ENCODE data around the gene SPINK1.
"Not testable (repeated sequence)": the region's sequence is repeated elsewhere in the genome, so short reads cannot be mapped to it uniquely, and the experiment has no call there.

SPINK1 gene

GRCh38 chr5:147854894-147855773 lies 23.7 kb upstream of the SPINK1 start:
- no peak for DNase-seq (ENCODE audit: low read depth)

DNA sequence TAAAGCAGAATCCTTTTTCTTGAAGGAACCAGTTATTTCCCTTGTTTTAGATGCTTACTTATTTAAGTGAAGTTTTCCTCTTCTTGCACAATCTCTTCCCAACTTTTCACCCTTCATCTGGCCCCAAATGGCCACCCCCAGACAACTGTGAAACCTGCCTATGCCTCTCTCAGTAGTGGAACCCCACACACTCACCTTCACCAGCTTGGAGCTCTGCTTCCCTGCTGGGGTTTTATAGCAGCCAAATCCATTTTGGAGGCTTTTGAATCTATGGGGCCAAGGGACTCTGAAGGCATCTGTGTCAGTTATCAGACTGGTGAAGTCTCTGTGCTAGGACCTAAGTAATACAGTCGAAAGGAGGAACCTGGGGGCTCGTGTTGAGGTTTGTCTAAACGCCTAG lies 22.9 kb upstream of the SPINK1 start:
- DNase-seq (ENCODE audit: low read depth) = no peak

DNA sequence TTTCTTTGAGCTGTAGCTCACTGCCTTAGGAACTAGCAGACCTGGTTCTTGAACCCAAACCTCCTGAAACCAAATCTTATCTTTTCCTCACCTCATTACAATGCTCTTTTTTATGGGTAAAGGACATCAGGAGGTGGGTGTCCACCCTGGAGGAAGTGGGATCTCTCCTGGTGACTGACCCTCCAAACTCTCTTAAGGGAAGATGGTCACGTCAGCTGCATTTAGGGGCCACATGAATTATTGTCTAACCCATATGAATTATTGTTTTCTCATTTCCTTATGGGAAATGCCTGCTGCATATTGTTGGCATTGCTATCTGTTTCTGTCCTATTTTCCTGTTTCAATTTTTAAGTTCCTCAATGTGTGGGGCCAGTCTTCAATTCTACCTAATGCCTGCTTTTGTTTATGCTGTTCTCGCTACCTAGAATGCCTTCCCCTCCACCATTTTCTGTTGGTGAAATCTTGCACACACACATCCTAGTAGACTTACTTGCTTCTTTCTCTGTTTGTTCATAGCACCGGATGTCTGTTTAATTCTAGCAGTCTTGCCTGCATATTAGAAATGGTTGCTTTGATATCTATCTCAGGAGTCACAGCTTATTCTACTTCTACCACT lies 22.0 kb upstream of the SPINK1 start:
- DNase-seq (ENCODE audit: low read depth) = no peak

DNA sequence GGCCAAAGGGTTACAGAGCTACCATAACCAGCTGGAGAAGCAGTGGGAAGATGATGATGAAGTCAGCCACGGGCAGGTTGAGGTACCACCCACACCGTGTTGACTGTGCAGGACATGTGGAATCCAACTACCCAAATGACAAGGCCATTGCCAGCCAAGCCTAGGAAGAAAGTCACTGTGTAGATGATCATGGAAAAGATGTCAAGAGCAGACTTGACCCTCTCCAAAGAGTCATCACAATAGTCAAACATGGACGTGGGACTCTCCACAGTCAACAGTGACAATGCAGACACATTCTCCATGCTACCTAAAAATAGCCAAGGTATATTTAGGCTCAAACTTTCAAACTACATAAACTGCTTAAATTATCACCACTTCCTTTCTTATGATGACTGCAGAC lies 20.9 kb upstream of the SPINK1 start:
- DNase-seq (ENCODE audit: low read depth) = no peak

DNA sequence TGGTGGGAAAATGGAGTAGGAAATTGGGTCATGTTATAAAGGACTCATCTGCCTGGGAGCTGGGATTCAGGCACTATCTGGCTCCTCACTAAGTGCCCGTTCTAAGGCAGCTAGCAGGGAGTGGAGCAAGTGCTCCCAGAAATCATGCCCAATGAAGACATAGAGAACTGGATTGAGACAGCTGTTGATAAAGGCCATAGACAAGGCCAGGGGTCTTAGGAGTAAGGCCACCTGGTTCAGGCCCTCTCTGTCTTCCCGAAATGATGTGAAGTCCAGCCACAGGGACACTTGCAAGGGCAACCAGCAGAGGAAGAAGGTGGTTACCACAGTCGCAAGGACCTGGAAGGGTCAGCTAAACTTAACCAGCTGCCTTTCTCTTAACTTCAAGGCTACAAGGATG lies 20.1 kb upstream of the SPINK1 start:
- DNase-seq (ENCODE audit: low read depth) = no peak

- no peak for DNase-seq (ENCODE audit: low read depth)
Measured at GRCh38 chr5:147849226-147849625, 17.8 kb upstream of the SPINK1 start.

GRCh38 chr5:147845618-147846017 lies 14.1 kb upstream of the SPINK1 start:
- no peak for DNase-seq (ENCODE audit: low read depth)

DNA sequence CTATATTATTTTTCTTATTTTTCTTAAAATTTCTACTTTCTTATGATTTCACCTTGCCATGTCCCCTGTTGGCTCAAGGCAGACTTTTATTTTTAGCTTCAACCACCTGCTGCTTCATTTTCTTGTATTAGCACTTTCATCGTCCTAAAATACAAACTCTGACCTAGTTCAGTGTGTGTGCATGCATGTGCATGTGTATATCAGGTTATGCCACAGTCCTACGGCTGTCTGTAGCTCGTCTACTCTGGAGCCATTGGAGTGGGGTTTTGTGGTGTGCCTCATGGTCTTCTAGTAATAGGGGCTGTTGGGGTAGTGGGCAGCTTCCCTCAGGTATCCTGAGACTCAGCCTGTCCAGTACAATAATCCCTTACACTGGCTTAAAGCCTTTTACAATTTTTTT lies 13.4 kb upstream of the SPINK1 start:
- no peak for DNase-seq (ENCODE audit: low read depth)

GRCh38 chr5:147842869-147843268 lies 11.4 kb upstream of the SPINK1 start:
- DNase-seq (ENCODE audit: low read depth) = no peak

DNA sequence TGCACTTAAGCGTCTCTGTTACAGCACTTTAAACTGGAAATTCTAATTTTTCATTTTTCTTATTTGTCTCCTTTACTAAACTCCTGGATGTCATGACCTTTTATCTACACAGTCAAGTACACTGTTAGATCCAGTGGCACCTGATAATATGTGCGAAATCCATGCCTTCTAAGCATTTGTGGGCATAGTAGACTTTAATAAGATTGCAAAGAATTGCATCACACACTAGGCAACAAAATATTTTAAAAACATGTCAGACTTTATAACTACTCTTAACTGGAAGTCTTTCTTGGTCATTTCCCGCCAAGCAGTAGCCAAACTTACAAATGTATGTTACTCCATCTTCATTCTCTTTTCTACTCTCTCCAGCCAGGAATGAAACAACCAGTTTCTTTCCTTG lies 5.0 kb upstream of the SPINK1 start:
- DNase-seq (ENCODE audit: low read depth) = no peak

DNA sequence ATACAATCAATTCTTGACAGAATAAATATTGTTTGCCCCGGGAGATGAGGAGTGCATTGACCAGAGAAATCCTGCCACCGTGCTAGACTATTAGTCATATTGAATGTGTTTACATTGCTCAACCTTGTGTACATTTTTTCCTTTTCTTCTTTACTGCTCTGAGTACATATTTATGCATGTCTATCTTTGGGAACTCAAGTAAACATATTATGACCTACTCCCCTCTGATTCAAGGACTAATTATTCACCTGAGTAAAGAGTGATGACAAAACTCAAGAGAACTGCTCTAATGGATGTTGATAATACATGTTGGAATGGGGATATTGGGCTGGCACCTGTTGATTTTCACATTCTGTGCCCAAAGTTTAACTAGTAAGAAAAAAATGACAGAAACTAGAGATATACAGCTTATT lies 3.9 kb upstream of the SPINK1 start:
- DNase-seq (ENCODE audit: low read depth) = no peak

- no peak for DNase-seq (ENCODE audit: low read depth)
Measured at GRCh38 chr5:147832541-147832940, 1.1 kb upstream of the SPINK1 start.

DNA sequence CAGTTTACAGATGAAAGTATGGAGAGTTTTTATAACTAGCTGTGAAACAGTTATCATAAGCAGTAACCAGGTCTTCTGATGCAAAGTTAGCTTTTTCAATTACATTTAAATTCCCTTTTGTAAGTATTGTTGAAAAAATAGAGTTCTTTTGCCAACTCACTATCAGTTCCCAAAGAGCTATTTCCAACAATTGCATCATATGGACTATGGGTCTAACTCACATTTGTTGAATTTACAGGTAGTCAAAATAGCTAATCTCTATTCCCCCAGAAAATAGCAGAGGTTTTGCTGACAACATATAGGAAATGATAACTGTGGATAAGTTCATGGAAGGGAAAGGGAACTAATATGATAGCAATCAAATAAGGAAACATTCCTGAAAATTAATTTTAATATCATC lies 1.4 kb downstream of the SPINK1 start:
- no peak for DNase-seq (ENCODE audit: low read depth)

DNA sequence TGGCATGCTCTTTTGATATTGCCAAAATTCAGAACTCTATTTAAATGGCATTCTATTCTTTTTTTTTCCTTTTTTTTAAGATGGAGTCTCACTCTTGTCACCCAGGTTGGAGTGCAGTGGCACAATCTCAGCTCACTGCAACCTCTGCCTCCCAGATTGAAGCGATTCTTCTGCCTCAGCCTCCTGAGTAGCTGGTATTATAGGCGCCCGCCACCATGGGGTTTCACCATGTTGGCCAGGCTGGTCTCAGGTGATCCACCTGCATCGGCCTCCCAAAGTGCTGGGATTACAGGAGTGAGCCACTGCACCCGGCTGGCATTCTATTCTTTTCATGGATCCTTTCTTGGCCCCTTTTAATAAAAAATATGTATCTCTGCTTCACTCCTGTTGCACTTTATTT lies 4.5 kb downstream of the SPINK1 start:
- not testable (repeated sequence) for DNase-seq (ENCODE audit: low read depth)

DNA sequence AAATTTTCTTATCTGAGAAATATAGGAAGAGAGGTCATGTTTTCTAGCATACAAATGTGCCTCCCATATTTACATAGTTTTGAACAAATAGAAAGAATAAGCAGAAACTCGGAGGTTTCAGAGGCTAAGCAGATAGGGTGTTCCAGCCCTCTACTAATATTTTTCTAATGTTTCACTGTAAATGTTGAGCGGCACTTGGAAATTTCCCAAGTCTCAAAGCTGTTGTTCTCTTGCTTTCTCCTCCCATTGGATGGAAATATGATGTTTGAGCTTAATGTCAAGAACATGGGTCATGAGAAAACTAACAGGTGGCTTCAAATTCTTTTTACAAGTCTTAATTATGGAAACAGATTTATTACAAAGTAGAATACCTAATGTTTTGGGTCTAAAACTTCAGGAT lies 5.1 kb downstream of the SPINK1 start:
- no peak for DNase-seq (ENCODE audit: low read depth)

- peak; percentile 46 for DNase-seq (ENCODE audit: low read depth)
Measured at GRCh38 chr5:147822686-147823491, 8.6 kb downstream of the SPINK1 start.

- not testable (repeated sequence) for DNase-seq (ENCODE audit: low read depth)
Measured at GRCh38 chr5:147822222-147822621, 9.2 kb downstream of the SPINK1 start.

- DNase-seq (ENCODE audit: low read depth) = no peak
Measured at GRCh38 chr5:147821766-147822165, 9.7 kb downstream of the SPINK1 start.

GRCh38 chr5:147819261-147819770 lies 12.2 kb downstream of the SPINK1 start:
- DNase-seq (ENCODE audit: low read depth) = no peak

DNA sequence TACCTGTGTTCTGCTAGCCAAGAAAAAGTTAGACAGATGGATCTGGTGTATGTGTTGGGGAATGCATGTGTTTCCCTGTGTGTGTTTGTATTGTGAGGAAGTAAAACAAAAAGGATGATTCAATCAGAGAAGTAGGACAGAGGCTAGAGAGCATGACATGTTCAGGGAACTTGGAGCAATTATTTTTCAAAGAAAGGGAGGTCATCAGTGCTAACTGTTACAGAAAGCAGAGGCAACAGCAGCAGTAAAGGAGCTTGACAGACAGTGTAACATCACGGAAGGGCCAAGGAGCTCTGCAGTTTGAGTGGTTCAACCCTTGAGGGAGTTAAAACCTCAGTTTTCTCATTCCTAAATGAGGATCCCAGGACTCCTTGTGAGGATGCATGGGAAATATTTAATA lies 13.2 kb downstream of the SPINK1 start:
- DNase-seq (ENCODE audit: low read depth) = no peak

GRCh38 chr5:147813696-147814095 lies 17.8 kb downstream of the SPINK1 start:
- no peak for DNase-seq (ENCODE audit: low read depth)

GRCh38 chr5:147809830-147810666 lies 21.4 kb downstream of the SPINK1 start:
- no peak for DNase-seq (ENCODE audit: low read depth)
